ENCODE results near the gene ARHGDIA.
A peak's percentile ranks its signal among the peaks of the same experiment; 100 is the strongest.
"Not testable (repeated sequence)": the region's sequence is repeated elsewhere in the genome, so short reads cannot be mapped to it uniquely, and the experiment has no call there.

The ARHGDIA gene

GRCh38 chr17:81843713-81844326 lies 27.3 kb downstream of the ARHGDIA start:
- no peak for DNase-seq (ENCODE audit: low read depth in 2 of 2)

- no peak for DNase-seq (ENCODE audit: low read depth in 2 of 2)
Observed at GRCh38 chr17:81842725-81843504, 28.2 kb downstream of the ARHGDIA start.

DNA sequence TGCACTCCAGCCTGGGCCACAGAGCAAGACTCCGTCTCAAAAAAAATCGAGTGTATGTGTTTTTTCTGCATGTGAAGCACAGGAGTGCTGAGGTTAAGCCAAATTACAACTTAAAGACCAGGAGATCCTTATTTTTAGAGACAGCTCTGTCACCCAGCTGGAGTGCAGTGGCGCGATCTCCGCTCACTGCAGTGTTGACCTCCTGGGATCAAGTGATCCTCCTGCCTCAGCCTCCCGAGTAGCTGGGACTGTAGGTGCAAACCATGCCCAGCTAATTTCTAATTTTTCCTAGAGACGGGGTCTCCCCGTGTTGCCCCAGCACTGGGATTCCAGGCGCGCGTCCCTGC lies 28.8 kb downstream of the ARHGDIA start:
- DNase-seq (ENCODE audit: low read depth in 2 of 2): no peak

GRCh38 chr17:81841866-81842265 lies 29.3 kb downstream of the ARHGDIA start:
- DNase-seq (ENCODE audit: low read depth in 2 of 2): no peak

DNA sequence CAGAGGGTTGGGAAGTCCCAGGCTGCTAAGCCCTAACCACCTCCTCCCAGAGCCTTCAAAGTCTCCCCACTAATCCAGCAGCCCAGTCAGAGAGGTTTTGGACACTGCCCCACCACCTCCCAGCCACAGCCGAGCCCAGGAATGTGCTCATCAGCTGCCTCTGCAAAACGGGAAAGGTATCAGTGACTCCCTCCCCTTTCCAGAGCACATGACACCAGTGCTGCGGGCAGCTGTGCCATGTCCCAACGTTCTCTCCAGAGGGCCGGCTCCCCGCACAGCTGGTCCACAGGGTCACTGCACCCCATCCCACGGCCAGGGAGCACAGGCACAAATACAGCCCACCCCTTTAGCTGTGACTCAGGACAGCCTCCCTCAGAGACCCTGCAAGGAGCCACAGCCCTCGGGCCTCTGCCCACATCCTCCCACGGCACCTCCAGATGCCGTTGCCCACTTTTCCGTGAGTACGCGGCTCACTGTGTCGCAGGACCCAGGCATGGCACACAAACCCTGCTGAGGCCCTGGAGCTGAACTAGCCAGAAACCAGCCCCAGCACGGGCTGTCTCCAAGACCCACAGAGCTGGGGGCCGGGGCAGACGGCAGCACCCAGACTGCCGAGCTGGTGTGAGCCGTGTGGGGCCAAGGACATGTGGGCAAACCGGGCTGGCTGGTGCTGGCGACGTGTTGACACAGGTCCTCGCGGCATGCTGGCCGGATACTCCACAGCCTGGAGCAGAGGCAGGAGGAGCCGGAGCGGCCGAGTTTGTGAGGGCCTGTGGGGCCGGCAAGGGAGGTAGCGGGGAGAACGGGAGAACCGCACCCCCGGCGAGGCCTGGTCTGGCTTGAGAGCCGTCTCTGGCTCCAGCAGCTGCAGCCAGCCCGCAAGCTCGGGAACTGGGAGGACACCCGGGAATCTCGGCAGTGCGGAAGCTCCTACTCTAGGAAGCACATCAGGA lies 30.0 kb downstream of the ARHGDIA start:
- no peak for DNase-seq (ENCODE audit: low read depth in 2 of 2)

GRCh38 chr17:81840059-81840458 lies 31.1 kb downstream of the ARHGDIA start:
- not testable (repeated sequence) for DNase-seq (ENCODE audit: low read depth in 2 of 2)

- DNase-seq (ENCODE audit: low read depth in 2 of 2): no peak
Observed at GRCh38 chr17:81839301-81839700, 31.8 kb downstream of the ARHGDIA start.

- no peak for DNase-seq (ENCODE audit: low read depth in 2 of 2)
Observed at GRCh38 chr17:81838753-81839255, 32.3 kb downstream of the ARHGDIA start.

- DNase-seq (ENCODE audit: low read depth in 2 of 2): no peak
Observed at GRCh38 chr17:81837641-81838040, 33.5 kb downstream of the ARHGDIA start.

GRCh38 chr17:81834831-81835267 lies 36.3 kb downstream of the ARHGDIA start, which contains the start of gene PPP1R27:
Gene PPP1R27, minus strand, starts transcription at chr17:81835050. Its CDS starts 97 bp downstream, at chr17:81834953.
- DNase-seq (ENCODE audit: low read depth in 2 of 2): no peak

GRCh38 chr17:81833921-81834830 lies 37.0 kb downstream of the ARHGDIA start:
- DNase-seq (ENCODE audit: low read depth in 2 of 2): no peak

DNA sequence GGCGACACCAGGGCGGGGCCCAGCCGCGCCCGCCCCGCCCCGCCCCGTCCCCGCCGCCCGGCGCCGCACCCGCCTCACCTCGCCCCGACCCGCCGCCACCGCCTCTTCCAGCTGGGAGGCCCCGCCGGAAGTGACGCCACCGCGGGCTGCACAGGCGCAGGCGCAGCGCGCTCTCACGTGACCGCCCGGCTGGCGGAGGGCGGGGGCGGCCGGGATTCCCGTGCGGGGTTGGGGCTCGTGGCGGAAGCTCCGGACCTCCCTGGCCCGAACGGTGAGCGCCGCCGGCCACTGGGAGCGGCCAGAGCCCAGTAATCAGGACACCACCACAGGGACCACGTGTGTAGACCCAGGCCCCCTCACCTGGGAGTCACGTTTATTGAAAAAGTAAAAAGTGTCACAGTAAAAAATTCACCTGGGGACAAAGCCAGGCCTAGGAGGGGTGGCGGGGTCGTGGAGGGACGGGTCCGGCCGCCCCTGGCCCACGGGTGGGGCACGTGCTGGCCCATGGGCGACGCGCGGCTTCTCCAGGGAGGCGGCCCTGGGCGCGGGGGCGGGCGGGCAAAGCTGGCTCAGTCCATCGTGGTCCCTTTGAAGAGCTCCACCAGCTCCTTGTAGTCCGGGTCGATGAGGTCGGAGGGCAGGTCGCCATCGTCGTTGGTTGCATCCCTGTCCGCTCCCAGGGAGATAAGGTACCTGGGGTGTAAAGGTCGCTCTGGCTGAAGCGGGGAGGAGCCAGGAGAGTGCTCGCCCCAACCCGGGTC lies 37.8 kb downstream of the ARHGDIA start, which contains the start of gene MCRIP1:
Gene MCRIP1, minus strand, starts transcription at position 132 of the 761 bp plus-strand sequence. CDS start 8,785 bp downstream, outside the sequence.
- peak; percentile 95 to 97 for DNase-seq (ENCODE audit: low read depth in 2 of 2)

DNA sequence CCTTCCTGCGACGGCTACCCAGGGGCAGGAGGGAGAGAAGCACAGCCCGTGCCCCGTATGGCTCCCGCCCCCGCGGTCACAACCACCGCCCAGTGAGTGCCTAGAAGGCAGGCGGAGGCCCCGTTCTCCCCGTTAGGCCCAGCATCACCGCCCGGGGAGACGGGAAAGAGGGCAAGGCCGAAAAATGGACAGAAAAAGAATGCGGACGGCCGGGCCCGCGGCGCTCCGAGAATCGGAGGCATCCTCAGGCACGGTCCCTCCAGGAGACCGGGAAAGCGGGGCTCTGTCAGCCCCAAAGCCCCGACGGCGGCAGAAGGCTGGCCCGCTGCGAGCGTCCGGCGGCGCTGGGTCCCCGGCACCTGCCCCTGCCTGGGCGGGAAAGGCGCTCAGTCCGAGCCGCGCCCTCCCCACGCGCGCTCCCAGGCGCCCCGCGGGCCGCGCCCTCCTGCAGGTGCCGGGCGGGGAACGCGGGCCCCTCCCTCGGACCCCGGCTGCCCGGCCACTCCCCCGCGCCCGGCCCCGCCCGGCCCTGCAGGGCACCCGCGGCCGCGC lies 38.5 kb downstream of the ARHGDIA start:
- DNase-seq (ENCODE audit: low read depth in 2 of 2): peak; percentile 25 to 36

- DNase-seq (ENCODE audit: low read depth in 2 of 2): peak; percentile 15 to 26
Observed at GRCh38 chr17:81831957-81832607, 39.1 kb downstream of the ARHGDIA start.

DNA sequence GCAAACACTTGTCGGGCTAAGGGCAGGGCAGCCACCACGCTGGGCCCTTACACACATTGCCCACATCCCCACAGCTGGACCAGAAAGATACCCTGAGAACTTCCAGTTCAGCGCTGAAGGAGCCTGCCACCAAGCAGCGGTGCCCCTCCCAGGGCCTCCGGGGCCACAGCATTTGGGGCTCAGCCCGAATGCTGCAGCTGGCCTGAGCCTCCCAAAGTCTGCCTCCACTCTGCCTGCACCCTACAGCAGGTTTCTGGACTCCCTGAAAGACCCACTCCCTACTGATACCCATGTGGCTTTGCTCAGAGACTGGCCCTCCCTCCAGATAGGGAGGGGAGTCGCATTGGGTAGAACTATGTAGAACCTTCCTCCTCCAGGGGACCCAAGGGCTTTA lies 39.6 kb downstream of the ARHGDIA start:
- DNase-seq (ENCODE audit: low read depth in 2 of 2): no peak

DNA sequence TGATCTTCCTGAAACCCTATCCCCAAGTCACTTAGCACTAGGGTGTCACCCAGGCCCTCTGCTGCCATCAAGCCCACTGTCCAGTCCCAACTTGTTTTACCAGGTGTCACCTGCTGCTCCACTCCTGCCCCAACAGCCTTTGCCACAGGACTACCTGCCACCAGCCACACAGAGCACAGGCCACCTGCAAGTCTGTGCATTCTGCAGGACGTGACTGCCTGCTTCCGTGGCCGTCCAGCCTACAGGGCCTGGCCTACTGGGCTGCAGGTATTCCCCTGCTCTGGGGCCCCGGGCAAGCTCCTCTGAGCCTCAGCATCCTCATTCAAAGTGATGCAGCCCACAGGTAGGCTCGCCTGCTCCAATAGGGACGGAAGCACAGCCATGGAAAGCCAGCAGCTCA lies 41.3 kb downstream of the ARHGDIA start:
- DNase-seq (ENCODE audit: low read depth in 2 of 2): no peak

GRCh38 chr17:81828656-81829055 lies 42.5 kb downstream of the ARHGDIA start:
- DNase-seq (ENCODE audit: low read depth in 2 of 2): no peak

DNA sequence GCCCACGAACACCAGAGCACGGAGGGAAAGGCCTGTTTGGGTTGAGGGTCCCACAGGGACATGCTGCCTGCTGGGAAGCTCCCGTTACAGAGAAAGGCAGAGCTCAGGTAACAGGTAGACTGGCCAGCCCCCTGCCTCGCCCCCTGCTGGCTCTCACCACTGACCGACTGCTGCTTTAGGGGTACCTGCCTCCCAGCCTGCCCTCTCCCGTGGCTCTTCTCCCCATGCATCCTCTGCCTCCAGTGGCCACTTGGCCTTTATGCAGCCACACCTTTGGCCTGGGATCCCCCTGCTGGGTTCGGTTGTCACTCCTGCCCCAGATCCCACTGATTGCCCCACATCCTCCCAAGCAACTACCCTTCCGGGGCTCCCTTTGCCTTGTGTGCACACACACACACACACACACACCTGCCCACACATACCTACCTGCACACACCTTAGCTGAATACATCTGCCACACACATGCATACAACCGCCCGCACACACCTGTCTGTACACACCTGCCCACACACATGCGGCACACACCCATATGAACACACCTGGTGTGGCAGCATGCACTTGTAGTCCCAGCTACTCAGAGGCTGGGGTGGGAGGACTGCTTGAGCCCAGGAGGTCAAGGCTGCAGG lies 45.2 kb downstream of the ARHGDIA start:
- DNase-seq (ENCODE audit: low read depth in 2 of 2): no peak

GRCh38 chr17:81824595-81824994 lies 46.5 kb downstream of the ARHGDIA start:
- no peak for DNase-seq (ENCODE audit: low read depth in 2 of 2)
